HG03565 (cell line): ENCODE measurements around the gene CARD10.
"Not testable (repeated sequence)": the region's sequence is repeated elsewhere in the genome, so short reads cannot be mapped to it uniquely, and the experiment has no call there.

ENCODE experiments used
- ATAC-seq: cut with Tn5 transposase; IDR thresholded peaks from one replicate; pipeline ENCODE4 v1.9.1; 2021; ENCODE audit warnings: mild to moderate bottlenecking, moderate library complexity; ENCODE audit not compliant: unreplicated experiment

CARD10 gene

GRCh38 chr22:37470087-37470445 is 49.1 kb downstream of the CARD10 start:
- ATAC-seq, result no peak

GRCh38 chr22:37469416-37470086 is 49.7 kb downstream of the CARD10 start:
- ATAC-seq, result no peak

DNA sequence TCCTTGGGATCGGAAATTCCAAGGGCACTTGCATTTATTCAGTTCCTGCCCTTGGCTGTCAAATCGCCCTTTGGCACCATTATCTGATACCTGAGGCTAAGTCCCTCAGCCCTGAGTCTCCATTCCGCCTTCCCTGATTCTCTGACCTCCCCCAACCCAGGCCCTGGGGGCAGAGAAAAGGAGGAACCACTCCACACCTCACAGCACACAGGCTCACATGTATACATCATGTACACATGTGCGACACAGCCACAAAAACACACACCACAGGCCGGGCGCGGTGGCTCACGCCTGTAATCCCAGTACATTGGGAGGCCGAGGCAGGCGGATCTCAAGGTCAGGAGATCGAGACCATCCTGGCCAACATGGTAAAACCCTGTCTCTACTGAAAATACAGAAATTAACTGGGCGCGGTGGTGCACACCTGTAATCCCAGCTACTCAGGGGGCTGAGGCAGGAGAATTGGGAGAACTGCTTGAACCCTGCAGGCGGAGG is 51.0 kb downstream of the CARD10 start:
- not testable (repeated sequence) for ATAC-seq

DNA sequence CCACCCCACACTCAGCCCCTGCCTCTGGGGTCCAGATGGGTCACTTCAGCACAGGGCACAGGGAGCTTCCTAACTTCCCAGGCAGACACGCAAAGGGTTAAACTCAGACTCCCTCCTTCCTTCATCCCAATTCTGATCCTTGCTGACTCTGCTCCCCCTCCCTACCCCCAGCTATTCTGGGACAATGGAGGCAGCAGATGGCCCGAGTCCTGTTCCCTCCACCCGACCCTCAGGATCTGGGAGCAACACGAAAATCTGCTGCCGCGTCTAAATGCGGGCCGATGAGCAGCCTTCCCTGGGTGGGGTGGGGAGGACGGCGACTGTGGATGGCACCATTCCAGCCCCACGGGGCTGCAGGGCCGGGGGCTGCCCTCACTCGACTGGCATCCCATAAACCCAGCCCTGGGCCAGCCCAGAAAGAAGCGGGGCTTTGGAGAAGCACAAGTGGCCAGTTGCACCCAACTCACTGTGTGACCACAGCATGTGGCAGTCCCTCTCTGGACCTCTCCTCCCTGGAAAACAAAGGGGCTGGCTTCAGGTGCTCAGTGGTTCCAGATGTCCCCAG is 51.7 kb downstream of the CARD10 start:
- ATAC-seq, result no peak

GRCh38 chr22:37464181-37464580 is 55.0 kb downstream of the CARD10 start:
- ATAC-seq, result no peak

- ATAC-seq, result no peak
These were observed 56.2 kb downstream of the CARD10 start for GRCh38 chr22:37462983-37463382.

- ATAC-seq, result no peak
These were observed 56.8 kb downstream of the CARD10 start for GRCh38 chr22:37462436-37462835.

DNA sequence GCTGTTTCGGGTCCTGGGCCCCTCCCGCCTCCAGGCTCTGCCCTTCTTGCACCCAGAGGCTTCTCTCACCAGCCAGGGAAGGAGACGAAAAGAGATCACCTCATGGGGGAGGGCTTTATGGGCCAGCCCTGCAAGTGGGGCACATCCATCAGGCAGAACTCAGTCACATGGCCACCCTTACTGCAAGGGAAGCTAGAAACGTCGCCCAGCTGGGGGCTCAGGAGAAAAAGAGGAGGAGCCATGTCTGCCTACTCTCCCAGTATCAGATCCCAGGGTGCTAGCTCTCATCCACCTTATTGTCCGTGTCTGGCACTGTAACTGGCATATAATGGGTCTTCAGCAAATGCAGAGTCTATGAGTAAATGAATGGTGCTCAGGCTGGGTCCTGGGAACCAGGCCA is 57.3 kb downstream of the CARD10 start:
- ATAC-seq, result no peak

- ATAC-seq, result no peak
These were observed 58.5 kb downstream of the CARD10 start for GRCh38 chr22:37460684-37461083.

DNA sequence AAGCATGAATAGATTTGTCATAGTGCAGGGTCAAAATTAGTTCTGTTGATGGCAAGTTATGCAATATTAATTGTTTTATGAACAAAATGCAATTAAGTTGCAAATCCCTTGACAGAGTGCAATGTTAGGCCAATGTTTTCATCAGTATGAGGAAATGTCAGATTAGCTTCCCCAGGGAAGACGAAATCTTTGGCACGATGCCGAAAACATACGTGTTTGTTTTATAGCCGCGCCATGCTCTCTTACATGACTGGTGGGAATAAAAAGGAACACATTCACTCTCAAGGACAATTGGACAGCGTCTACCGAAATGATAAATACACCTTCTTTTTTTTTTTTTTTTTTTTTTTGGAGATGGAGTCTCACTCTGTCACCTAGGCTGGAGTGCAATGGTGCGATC is 60.0 kb downstream of the CARD10 start:
- no peak for ATAC-seq

DNA sequence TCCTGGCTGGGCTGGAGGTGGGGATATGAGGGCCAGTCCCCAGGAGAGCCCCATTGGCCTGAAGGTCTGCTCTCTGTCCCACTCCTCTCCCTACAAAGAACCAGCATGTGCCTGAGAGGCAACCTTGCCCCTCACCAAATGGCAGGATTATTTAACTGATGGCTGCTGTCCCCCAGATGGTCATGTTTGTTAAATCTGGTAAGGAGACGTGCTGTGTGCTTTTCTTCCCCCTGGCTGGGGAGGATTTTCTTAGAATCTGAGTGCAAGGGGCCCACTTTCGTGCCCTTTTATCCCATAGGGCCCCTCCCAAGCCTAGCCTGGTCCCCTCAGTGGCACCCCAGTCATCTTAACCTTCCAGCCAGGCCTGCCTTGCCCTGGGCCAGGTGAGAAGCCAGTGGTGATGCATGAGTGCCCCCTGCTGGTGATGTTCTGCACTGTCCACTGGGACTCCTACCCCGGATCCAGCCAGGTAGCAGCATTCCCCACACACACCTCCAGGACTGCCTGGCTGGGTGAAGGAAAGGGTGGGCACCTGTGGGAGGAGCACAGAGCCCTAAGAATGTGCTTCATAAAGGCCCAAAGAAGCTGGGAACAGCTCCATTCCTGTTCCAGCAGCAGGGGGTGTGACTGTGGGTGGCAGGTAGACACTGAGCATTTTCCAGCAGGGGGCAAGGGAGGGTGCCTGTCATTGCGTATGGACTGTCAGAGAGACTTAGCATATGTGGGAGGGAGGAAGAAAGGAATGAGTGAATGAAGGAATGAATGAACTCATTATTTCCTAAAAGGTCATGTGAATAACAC is 61.9 kb downstream of the CARD10 start:
- no peak for ATAC-seq

DNA sequence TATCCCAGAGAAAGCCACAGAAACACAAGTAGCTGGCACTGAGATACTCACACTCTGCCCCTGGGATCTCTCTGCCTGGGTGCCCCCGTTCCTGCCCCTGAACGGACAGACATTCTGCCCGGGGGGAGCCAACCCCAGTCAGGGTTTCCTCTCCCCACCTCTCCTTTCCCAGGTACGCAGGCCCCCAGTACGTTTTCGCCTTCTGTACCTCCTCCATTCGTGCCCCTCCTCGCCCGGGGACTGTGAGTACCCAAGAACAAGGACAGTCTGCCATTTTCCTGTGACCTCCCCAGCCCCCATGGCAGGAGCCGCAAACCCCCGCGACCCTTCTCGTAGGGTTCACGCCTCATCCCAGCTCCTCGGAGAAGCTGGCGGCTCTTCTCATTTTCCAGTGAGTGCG is 62.9 kb downstream of the CARD10 start:
- ATAC-seq, result no peak

DNA sequence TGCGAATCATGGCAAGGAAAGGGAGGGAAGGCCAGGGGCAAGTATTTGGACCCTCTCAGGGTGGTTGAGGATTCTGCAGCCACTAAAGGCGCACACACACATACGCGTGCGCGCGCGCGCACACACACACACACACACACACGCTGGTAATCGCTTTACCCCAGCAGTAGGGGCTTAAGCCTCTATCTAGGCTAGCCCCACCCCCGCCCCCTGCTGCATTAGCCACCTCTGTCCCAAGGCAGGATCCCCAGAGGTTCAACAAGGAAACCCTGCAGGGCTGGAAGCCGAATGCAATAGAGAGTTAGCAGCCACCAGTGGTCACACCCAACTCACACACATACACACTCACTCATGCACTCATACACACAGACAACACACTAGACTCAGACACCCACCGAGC is 63.3 kb downstream of the CARD10 start:
- no peak for ATAC-seq

- ATAC-seq, result no peak
These were observed 64.1 kb downstream of the CARD10 start for GRCh38 chr22:37454857-37455686.

DNA sequence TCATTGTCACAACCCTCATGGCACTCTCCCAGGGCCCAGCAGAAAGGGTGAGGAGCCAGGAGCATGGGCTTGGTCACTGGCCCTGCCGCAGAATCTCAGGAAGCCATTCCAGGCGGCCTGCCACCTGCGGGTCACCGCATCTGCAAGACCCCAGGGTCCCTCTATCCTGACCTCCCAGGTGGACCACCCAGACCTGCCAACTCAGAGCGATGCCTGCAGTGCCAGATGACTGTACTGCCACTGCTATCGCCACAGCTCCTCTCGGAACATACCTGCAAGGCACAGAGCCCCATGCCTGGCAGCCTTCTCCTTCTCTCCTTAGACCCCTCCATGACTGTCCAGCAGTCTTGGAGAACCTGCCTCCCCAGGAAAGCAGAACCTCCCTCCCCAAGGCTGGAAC is 65.5 kb downstream of the CARD10 start:
- ATAC-seq, result no peak

DNA sequence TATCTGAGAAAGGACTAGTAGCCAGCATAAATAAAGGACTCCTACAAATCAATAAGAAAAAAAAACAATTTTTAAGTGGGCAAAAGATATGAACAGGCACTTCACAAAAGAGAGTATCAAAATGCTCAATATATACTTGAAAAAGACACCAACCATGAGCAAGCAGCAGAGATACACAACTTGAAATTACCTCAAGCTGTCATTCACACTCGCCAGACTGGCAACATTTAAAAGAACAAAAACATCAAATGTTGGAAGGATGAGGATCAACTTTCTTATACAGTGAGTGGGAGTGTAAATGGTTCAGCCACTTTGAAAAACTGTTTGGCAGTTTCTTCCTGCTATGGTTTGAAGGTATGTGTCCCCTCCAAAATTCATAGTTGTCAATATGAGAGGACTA is 68.0 kb downstream of the CARD10 start:
- ATAC-seq, result no peak

GRCh38 chr22:37449331-37450001 is 69.7 kb downstream of the CARD10 start:
- ATAC-seq, result no peak

DNA sequence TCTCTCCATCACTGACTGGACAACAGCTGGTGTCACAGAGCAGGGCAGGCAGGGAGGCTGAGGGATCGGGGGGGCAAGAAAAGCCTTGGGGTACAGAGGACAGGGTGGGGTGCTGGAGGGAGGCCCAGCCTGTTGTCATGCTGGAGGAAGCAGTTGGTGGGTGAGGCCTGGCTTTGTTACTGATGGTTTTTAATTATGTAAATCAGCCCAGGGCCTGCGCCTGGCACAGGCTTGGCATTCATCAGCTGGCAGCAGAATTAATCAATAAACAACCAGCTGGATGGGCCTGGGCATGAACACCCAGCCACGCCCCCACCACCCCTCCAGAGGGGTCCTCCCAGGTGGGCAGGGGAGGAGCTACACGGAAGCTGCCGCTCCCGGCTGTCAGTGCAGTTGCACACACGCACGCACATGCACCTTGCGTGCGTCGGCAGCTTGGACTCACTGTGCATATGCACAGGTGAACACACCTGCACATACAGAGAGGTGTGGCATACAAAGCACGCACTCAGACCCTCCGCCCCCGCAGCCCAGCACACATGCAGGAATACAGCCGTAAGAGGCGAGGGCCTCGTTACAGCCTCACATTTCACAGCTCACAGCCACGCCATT is 70.6 kb downstream of the CARD10 start:
- ATAC-seq, result no peak

- no peak for ATAC-seq
These were observed 73.7 kb downstream of the CARD10 start for GRCh38 chr22:37445501-37445900.

DNA sequence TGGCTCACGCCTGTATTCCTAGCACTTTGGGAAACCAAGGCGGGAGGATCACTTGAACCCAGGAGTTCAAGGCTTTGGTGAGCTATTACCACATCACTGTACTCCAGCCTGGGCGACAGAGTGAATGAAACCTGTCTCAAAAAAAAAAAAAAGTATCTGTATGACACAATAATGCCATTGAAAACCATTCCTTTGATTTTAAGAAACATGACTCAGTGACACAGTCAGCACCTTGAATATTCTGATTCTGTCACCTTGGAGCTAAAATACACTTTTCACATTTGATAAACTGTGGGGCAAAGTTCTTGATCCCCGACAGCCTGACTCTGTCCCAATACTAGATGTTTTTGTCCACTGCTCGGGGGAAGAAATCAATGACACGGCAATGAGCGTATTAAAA is 75.2 kb downstream of the CARD10 start:
- no peak for ATAC-seq
